ENCODE data around the gene RAB44.

Gene RAB44

GRCh38 chr6:36678488-36679042, 19.1 kb upstream of the RAB44 start, which contains the start of gene CDKN1A:
CDKN1A (plus strand) TSS chr6:36678714; CDS start chr6:36684102, 5,388 bp downstream.
- Mint-ChIP-seq H3K36me3 (peaks cover 64% of the 10 kb centered on the region), H3K4me1 (peaks cover 55% of the 10 kb centered on the region), H3K27ac (peak within 1 kb of the TSS; percentile 97), H3K9me3 (no peaks in the 10 kb centered on the region), H3K4me3 (peak within 1 kb of the TSS; percentile 97)
- ATAC-seq (peak; percentile 80), DNase-seq (ENCODE audit: low spot score in 2 of 2) (peak; percentile 71 to 89)

GRCh38 chr6:36679043-36679833, 18.4 kb upstream of the RAB44 start:
- Mint-ChIP-seq H3K4me1 (peaks cover 55% of the 10 kb centered on the region), H3K9me3 (no peaks in the 10 kb centered on the region)
- ATAC-seq = no peak

GRCh38 chr6:36682328-36683144, 15.1 kb upstream of the RAB44 start:
- Mint-ChIP-seq H3K27ac (peak overlapping the region; percentile 88), H3K9me3 (no peaks in the 10 kb centered on the region), H3K4me3 (peak overlapping the region; percentile 97), H3K4me1 (peaks cover 36% of the 10 kb centered on the region), H3K36me3 (peaks cover 97% of the 10 kb centered on the region)
- ATAC-seq = no peak
- DNase-seq (ENCODE audit: low spot score in 2 of 2) = no peak

More at GRCh38 chr6:36679043-36679833, 18.4 kb upstream of the RAB44 start:
- peak overlapping the region; percentile 97 for H3K4me3 Mint-ChIP-seq
- DNase-seq (ENCODE audit: low spot score in 2 of 2) = peak; percentile 26 to 73
- H3K27ac Mint-ChIP-seq = peak overlapping the region; percentile 97
- peaks cover 71% of the 10 kb centered on the region for H3K36me3 Mint-ChIP-seq

GRCh38 chr6:36683145-36683655, 14.4 kb upstream of the RAB44 start:
- H3K27ac Mint-ChIP-seq = no peak overlapping the region
- ATAC-seq = no peak
- peaks cover 30% of the 10 kb centered on the region for H3K4me1 Mint-ChIP-seq
- DNase-seq (ENCODE audit: low spot score in 2 of 2) = no peak
- H3K9me3 Mint-ChIP-seq = no peaks in the 10 kb centered on the region
- peaks cover 97% of the 10 kb centered on the region for H3K36me3 Mint-ChIP-seq
- no peak overlapping the region for H3K4me3 Mint-ChIP-seq

GRCh38 chr6:36683656-36684446, 13.8 kb upstream of the RAB44 start:
- ATAC-seq (no peak), DNase-seq (ENCODE audit: low spot score in 2 of 2) (no peak)
- no peak overlapping the region for H3K27ac Mint-ChIP-seq
- H3K4me3 Mint-ChIP-seq = no peak overlapping the region
- peaks cover 23% of the 10 kb centered on the region for H3K4me1 Mint-ChIP-seq
- H3K36me3 Mint-ChIP-seq = peaks cover 94% of the 10 kb centered on the region
- no peaks in the 10 kb centered on the region for H3K9me3 Mint-ChIP-seq

GRCh38 chr6:36684447-36684812, 13.2 kb upstream of the RAB44 start:
- Mint-ChIP-seq H3K4me3 (no peak overlapping the region), H3K9me3 (no peaks in the 10 kb centered on the region), H3K27ac (no peak overlapping the region), H3K36me3 (peaks cover 88% of the 10 kb centered on the region), H3K4me1 (peaks cover 23% of the 10 kb centered on the region)
- ATAC-seq (no peak), DNase-seq (ENCODE audit: low spot score in 2 of 2) (no peak)

- peak overlapping the region; percentile 37 for H3K27ac Mint-ChIP-seq
- H3K36me3 Mint-ChIP-seq = peaks cover 82% of the 10 kb centered on the region
- peaks cover 22% of the 10 kb centered on the region for H3K4me1 Mint-ChIP-seq
- H3K9me3 Mint-ChIP-seq = no peaks in the 10 kb centered on the region
- DNase-seq (ENCODE audit: low spot score in 2 of 2) (no peak), ATAC-seq (no peak)
- H3K4me3 Mint-ChIP-seq = no peak overlapping the region
Measured at GRCh38 chr6:36685166-36685924, 12.3 kb upstream of the RAB44 start.

- H3K36me3 Mint-ChIP-seq = peaks cover 74% of the 10 kb centered on the region
- peak overlapping the region; percentile 37 for H3K27ac Mint-ChIP-seq
- no peak for ATAC-seq
- H3K4me3 Mint-ChIP-seq = no peak overlapping the region
- H3K4me1 Mint-ChIP-seq = peaks cover 21% of the 10 kb centered on the region
- no peaks in the 10 kb centered on the region for H3K9me3 Mint-ChIP-seq
- DNase-seq (ENCODE audit: low spot score in 2 of 2) = no peak
Measured at GRCh38 chr6:36685926-36686667, 11.5 kb upstream of the RAB44 start.

GRCh38 chr6:36686668-36687513, 10.7 kb upstream of the RAB44 start:
- ATAC-seq (no peak), DNase-seq (ENCODE audit: low spot score in 2 of 2) (no peak)
- Mint-ChIP-seq H3K36me3 (peaks cover 66% of the 10 kb centered on the region), H3K4me3 (no peak overlapping the region), H3K9me3 (no peaks in the 10 kb centered on the region), H3K27ac (peak overlapping the region; percentile 37), H3K4me1 (peaks cover 24% of the 10 kb centered on the region)

- Mint-ChIP-seq H3K9me3 (no peaks in the 10 kb centered on the region), H3K27ac (no peak overlapping the region), H3K4me1 (peaks cover 31% of the 10 kb centered on the region), H3K36me3 (peaks cover 53% of the 10 kb centered on the region), H3K4me3 (no peak overlapping the region)
- ATAC-seq (no peak), DNase-seq (ENCODE audit: low spot score in 2 of 2) (no peak)
Measured at GRCh38 chr6:36688063-36688738, 9.4 kb upstream of the RAB44 start.

GRCh38 chr6:36688739-36689075, 8.9 kb upstream of the RAB44 start:
- no peak for DNase-seq (ENCODE audit: low spot score in 2 of 2)
- H3K4me1 Mint-ChIP-seq = peaks cover 36% of the 10 kb centered on the region
- H3K27ac Mint-ChIP-seq = no peak overlapping the region

GRCh38 chr6:36691011-36691410, 6.6 kb upstream of the RAB44 start:
- ATAC-seq = peak; percentile 53
- Mint-ChIP-seq H3K4me3 (no peak overlapping the region), H3K27ac (peak overlapping the region; percentile 71)

More at GRCh38 chr6:36688739-36689075, 8.9 kb upstream of the RAB44 start:
- H3K4me3 Mint-ChIP-seq = no peak overlapping the region
- no peaks in the 10 kb centered on the region for H3K9me3 Mint-ChIP-seq
- no peak for ATAC-seq
- peaks cover 48% of the 10 kb centered on the region for H3K36me3 Mint-ChIP-seq

More at GRCh38 chr6:36691011-36691410, 6.6 kb upstream of the RAB44 start:
- H3K36me3 Mint-ChIP-seq = peaks cover 25% of the 10 kb centered on the region
- H3K4me1 Mint-ChIP-seq = peaks cover 48% of the 10 kb centered on the region
- no peak for DNase-seq (ENCODE audit: low spot score in 2 of 2)
- no peaks in the 10 kb centered on the region for H3K9me3 Mint-ChIP-seq

Data from stimulated activated effector memory CD8-positive, alpha-beta T cell treated with anti-CD3 and anti-CD28 coated beads, Interleukin-12 subunit alpha, Interleukin-12 subunit beta, amount 100 ng/mL, for 72 hours (primary cell).